ENCODE measurements around the gene TRAPPC11.

Gene TRAPPC11

GRCh38 chr4:183658362-183659028 is 598 bp upstream of the TRAPPC11 start:
- no peak for TF ChIP-seq CTCF (IDR thresholded peaks at IDR 0.05; ENCODE audit: low read depth, low read length)
- TF ChIP-seq POLR2A (IDR thresholded peaks at IDR 0.05; ENCODE audit: extremely low read depth, insufficient read length) = no peak
- TF ChIP-seq MYC (IDR thresholded peaks at IDR 0.05; ENCODE audit: low read depth, low read length) = no peak; the same call in 1 of the 2 replicates
- no peak for TF ChIP-seq MAX (IDR thresholded peaks at IDR 0.05; ENCODE audit: low read depth, low read length)
- peak overlapping the region; percentile 96 for H3K4me3 ChIP-seq (ENCODE audit: low read depth, low read length)
- DNase-seq (ENCODE audit: low read depth) = peak; percentile 40

- TF ChIP-seq POLR2A (IDR thresholded peaks at IDR 0.05; ENCODE audit: extremely low read depth, insufficient read length) (no peak), MYC (IDR thresholded peaks at IDR 0.05; ENCODE audit: low read depth, low read length) (no peak), MAX (IDR thresholded peaks at IDR 0.05; ENCODE audit: low read depth, low read length) (no peak)
- peak; percentile 23 for DNase-seq (ENCODE audit: low read depth)
Measured at GRCh38 chr4:183659872-183660242, 764 bp downstream of the TRAPPC11 start.

GRCh38 chr4:183666088-183666487 is 7.0 kb downstream of the TRAPPC11 start:
- no peak overlapping the region for H3K4me3 ChIP-seq (ENCODE audit: low read depth, low read length)
- DNase-seq (ENCODE audit: low read depth) = no peak
- TF ChIP-seq MAX (IDR thresholded peaks at IDR 0.05; ENCODE audit: low read depth, low read length) = no peak
- TF ChIP-seq CTCF (IDR thresholded peaks at IDR 0.05; ENCODE audit: low read depth, low read length) = no peak
- TF ChIP-seq MYC (IDR thresholded peaks at IDR 0.05; ENCODE audit: low read depth, low read length) = no peak
- TF ChIP-seq POLR2A (IDR thresholded peaks at IDR 0.05; ENCODE audit: extremely low read depth, insufficient read length) = no peak

More at GRCh38 chr4:183659872-183660242, 764 bp downstream of the TRAPPC11 start:
- H3K4me3 ChIP-seq (ENCODE audit: low read depth, low read length) = peak overlapping the region; percentile 99

- no peak for TF ChIP-seq CTCF (IDR thresholded peaks at IDR 0.05; ENCODE audit: low read depth, low read length)
- TF ChIP-seq MYC (IDR thresholded peaks at IDR 0.05; ENCODE audit: low read depth, low read length) = no peak
- no peak for TF ChIP-seq POLR2A (IDR thresholded peaks at IDR 0.05; ENCODE audit: extremely low read depth, insufficient read length)
- no peak for TF ChIP-seq MAX (IDR thresholded peaks at IDR 0.05; ENCODE audit: low read depth, low read length)
- DNase-seq (ENCODE audit: low read depth) = no peak
- H3K4me3 ChIP-seq (ENCODE audit: low read depth, low read length) = no peak overlapping the region
Measured at GRCh38 chr4:183670251-183670650, 11.2 kb downstream of the TRAPPC11 start.

- no peak for DNase-seq (ENCODE audit: low read depth)
- H3K4me3 ChIP-seq (ENCODE audit: low read depth, low read length) = no peak overlapping the region
- TF ChIP-seq MAX (IDR thresholded peaks at IDR 0.05; ENCODE audit: low read depth, low read length) (no peak), MYC (IDR thresholded peaks at IDR 0.05; ENCODE audit: low read depth, low read length) (no peak), CTCF (IDR thresholded peaks at IDR 0.05; ENCODE audit: low read depth, low read length) (no peak), POLR2A (IDR thresholded peaks at IDR 0.05; ENCODE audit: extremely low read depth, insufficient read length) (no peak)
Measured at GRCh38 chr4:183670960-183671555, 12.0 kb downstream of the TRAPPC11 start.

- no peak for TF ChIP-seq MAX (IDR thresholded peaks at IDR 0.05; ENCODE audit: low read depth, low read length)
- no peak for TF ChIP-seq MYC (IDR thresholded peaks at IDR 0.05; ENCODE audit: low read depth, low read length)
- H3K4me3 ChIP-seq (ENCODE audit: low read depth, low read length) = no peak overlapping the region
- peak; percentile 59 for DNase-seq (ENCODE audit: low read depth)
Measured at GRCh38 chr4:183674153-183674552, 15.1 kb downstream of the TRAPPC11 start.
